A673 (cell line): ENCODE measurements around the gene TRIL. TPM values are rescaled to one million over a fixed set of nuclear protein-coding genes. Genes with fewer than 3 reads are reported as not detected.

ENCODE experiments used
- BruUV-seq: library from RNA; stranded (reverse); fragments of 400-500 nt; replicated peaks from 2 replicates; lab custom pipeline; 2021; lab: Mats Ljungman, UMichigan
- CTCF ChIA-PET: fragments of 300-600 bp; sonication (Branson Sonifier 250); formaldehyde crosslinking; loops from one replicate; lab custom pipeline; 2022; ENCODE audit warnings: antibody characterized with exemption; lab: Charles Lee
- POLR2A ChIA-PET: fragments of 300-600 bp; sonication (Branson Sonifier 250); formaldehyde crosslinking; loops from one replicate; lab custom pipeline; 2022; ENCODE audit warnings: antibody characterized with exemption; ENCODE audit not compliant: low non-redundant PET; lab: Charles Lee
- DNase-seq: peaks from one replicate; pipeline ENCODE4 v3.0.0-alpha.2; 2015; ENCODE audit warnings: low spot score
- H3K27ac ChIP-seq: fragments of 200-600 bp; sonication (generic); 2 replicates; pipeline ENCODE4 v1.5.1; 2016; ENCODE audit warnings: mixed run types, low read depth, mild to moderate bottlenecking, mixed read lengths, antibody characterized with exemption, low read length; ENCODE audit not compliant: poor library complexity, severe bottlenecking
- H3K27me3 ChIP-seq: fragments of 200-600 bp; sonication (generic); replicated peaks from 2 replicates; pipeline ENCODE4 v1.6.1; 2017; ENCODE audit warnings: mixed run types, low read depth, mild to moderate bottlenecking, mixed read lengths, antibody characterized with exemption, low read length; ENCODE audit not compliant: insufficient read depth, poor library complexity
- H3K36me3 ChIP-seq: fragments of 200-600 bp; sonication (generic); 2 replicates; pipeline ENCODE4 v1.6.1; 2016; ENCODE audit warnings: mixed run types, mild to moderate bottlenecking, mixed read lengths, antibody characterized with exemption, low read length; ENCODE audit not compliant: insufficient read depth, poor library complexity, severe bottlenecking
- H3K4me1 ChIP-seq: fragments of 200-600 bp; sonication (generic); 2 replicates; pipeline ENCODE4 v1.6.1; 2017; ENCODE audit warnings: mixed run types, mild to moderate bottlenecking, mixed read lengths, antibody characterized with exemption, low read length; ENCODE audit not compliant: insufficient read depth, poor library complexity, severe bottlenecking
- H3K4me3 ChIP-seq: fragments of 200-600 bp; sonication (generic); 2 replicates; pipeline ENCODE4 v1.5.1; 2016; ENCODE audit warnings: low read depth, mixed run types, mild to moderate bottlenecking, mixed read lengths, low read length; ENCODE audit not compliant: poor library complexity, severe bottlenecking
- H3K9me3 ChIP-seq: fragments of 200-600 bp; sonication (generic); 2 replicates; pipeline ENCODE4 v1.6.1; 2016; ENCODE audit warnings: mixed run types, low read depth, mild to moderate bottlenecking, mixed read lengths, antibody characterized with exemption, low read length; ENCODE audit not compliant: poor library complexity, severe bottlenecking
- CTCF ChIP-seq: fragments of 300-800, 200-600 bp; sonication (generic); conservative IDR thresholded peaks from 2 replicates; pipeline ENCODE4 v1.5.1; 2017; ENCODE audit warnings: low read depth, mild to moderate bottlenecking, antibody characterized with exemption, low read length, moderate library complexity, mixed read lengths
- EZH2 ChIP-seq: fragments of 200-600 bp; sonication (generic); IDR thresholded peaks from 2 replicates; pipeline ENCODE4 v1.6.1; 2017; ENCODE audit warnings: borderline replicate concordance, low read depth, mild to moderate bottlenecking, mixed read lengths, antibody characterized with exemption, low read length; ENCODE audit not compliant: poor library complexity, severe bottlenecking
- intact Hi-C: fragments of 100-400 bp; cut with micrococcal nuclease; formaldehyde crosslinking; loops from one replicate; pipeline ENCODE4 v1.10.0; 2022; ENCODE audit not compliant: unreplicated experiment
- total RNA-seq: library from RNA; stranded (reverse); gene quantifications from 2 replicates; pipeline ENCODE4 v1.2.3, GENCODE V29; 2021

TRIL gene
- total RNA-seq, 1 experiment from 2014 or later, result 4.8 TPM

GRCh38 chr7:28954471-28954870, 3.7 kb downstream of the TRIL start:
- H3K27ac ChIP-seq, result no peak overlapping the region
- intact Hi-C loops, result no loop called here
- no peaks in the 10 kb centered on the region for H3K9me3 ChIP-seq
- CTCF ChIA-PET, result no interaction called here
- H3K4me1 ChIP-seq, result peaks cover 50% of the 10 kb centered on the region
- H3K36me3 ChIP-seq, result no peaks in the 10 kb centered on the region
- TF ChIP-seq EZH2 (no peak), CTCF (no peak)
- BruUV-seq, result no TSS peak
- no peak overlapping the region for H3K4me3 ChIP-seq
- peaks cover 5% of the 10 kb centered on the region for H3K27me3 ChIP-seq
- no peak for DNase-seq
- POLR2A ChIA-PET, result no interaction called here

GRCh38 chr7:28953633-28954032, 4.5 kb downstream of the TRIL start:
- no peaks in the 10 kb centered on the region for H3K9me3 ChIP-seq
- peaks cover 42% of the 10 kb centered on the region for H3K4me1 ChIP-seq
- TF ChIP-seq CTCF (no peak), EZH2 (no peak)
- peaks cover 5% of the 10 kb centered on the region for H3K27me3 ChIP-seq
- no peak for DNase-seq
- H3K4me3 ChIP-seq, result no peak overlapping the region
- intact Hi-C loops, result no loop called here
- no peaks in the 10 kb centered on the region for H3K36me3 ChIP-seq
- ChIA-PET POLR2A (no interaction called here), CTCF (no interaction called here)
- H3K27ac ChIP-seq, result no peak overlapping the region
- no TSS peak for BruUV-seq

GRCh38 chr7:28942168-28942567, 16.0 kb downstream of the TRIL start:
- no peaks in the 10 kb centered on the region for H3K9me3 ChIP-seq
- no peaks in the 10 kb centered on the region for H3K36me3 ChIP-seq
- no peak overlapping the region for H3K4me3 ChIP-seq
- peaks cover 19% of the 10 kb centered on the region for H3K4me1 ChIP-seq
- no peak overlapping the region for H3K27ac ChIP-seq
- CTCF ChIA-PET, result no interaction called here
- no peaks in the 10 kb centered on the region for H3K27me3 ChIP-seq
- POLR2A ChIA-PET, result no interaction called here
- no peak for TF ChIP-seq CTCF
- TF ChIP-seq EZH2, result no peak
- intact Hi-C loops, result no loop called here
- no peak for DNase-seq
- no TSS peak for BruUV-seq
